ENCODE measurements around the gene NPAT.
"Not testable (repeated sequence)": the region's sequence is repeated elsewhere in the genome, so short reads cannot be mapped to it uniquely, and the experiment has no call there.

NPAT gene

DNA sequence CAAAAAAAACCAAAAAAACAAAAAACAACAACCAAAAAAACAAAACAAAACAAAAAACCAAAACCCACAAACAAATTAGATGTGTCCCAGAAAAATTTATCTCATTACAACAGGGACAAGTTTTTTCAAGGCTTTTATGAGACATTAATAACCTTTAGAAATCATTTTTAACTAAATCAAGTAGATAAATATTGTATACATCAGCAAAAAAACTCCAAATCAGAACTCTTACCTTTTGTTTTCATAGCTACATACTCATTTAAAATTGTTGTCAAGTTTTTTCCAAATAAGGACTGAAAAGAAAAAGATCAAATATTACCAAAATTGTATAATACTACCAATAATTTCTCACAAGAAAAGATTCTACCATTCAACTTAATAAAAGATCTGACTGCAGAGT, 28.7 kb downstream of the NPAT start:
- in situ Hi-C loops (cut with HindIII; ENCODE audit: low pct_ligation_motif_present, low pct_unique_long_range_greater_than_20kb, low sequenced_read_pairs) = no loop called here
- no peak for DNase-seq

DNA sequence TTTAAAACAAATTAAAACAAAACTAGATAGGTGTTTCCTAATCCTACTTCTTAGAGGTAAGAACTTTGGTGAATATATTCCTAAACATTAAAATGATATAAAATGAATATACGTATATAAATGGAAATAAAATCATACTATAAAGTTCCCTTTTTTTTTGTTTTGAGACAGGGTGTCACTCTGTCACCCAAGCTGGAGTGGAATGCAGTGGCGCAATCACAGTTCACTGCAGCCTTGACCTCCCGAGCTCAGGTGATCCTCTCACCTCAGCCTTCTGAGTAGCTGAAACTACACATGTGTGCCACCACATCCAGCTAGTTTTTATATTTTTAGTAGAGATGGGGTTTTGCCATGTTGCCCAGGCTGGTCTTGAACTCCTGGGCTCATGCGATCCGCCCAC, 44.9 kb downstream of the NPAT start:
- in situ Hi-C loops (cut with HindIII; ENCODE audit: low pct_ligation_motif_present, low pct_unique_long_range_greater_than_20kb, low sequenced_read_pairs) = no loop called here
- DNase-seq = no peak

- DNase-seq = no peak
- in situ Hi-C loops (cut with HindIII; ENCODE audit: low pct_ligation_motif_present, low pct_unique_long_range_greater_than_20kb, low sequenced_read_pairs) = no loop called here
These were observed 52.3 kb downstream of the NPAT start for GRCh38 chr11:108170184-108170583.

DNA sequence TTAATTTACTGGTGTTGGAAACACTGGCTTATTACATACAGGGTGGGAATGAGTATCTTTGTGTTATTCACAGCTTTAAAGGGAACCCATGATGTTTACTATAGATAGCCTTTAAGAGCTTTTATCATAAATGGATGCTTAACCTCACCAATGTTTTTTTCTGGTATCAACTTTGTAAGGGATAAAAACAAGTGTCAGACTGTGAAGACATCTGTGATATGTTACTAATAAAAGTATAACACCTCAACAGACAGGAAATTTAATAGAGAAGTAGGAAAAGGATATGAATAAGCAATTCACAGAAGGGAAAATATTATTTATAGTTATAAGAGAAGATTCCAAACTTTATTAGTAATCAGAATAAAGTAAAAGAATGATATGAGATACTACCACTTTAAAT, 54.8 kb downstream of the NPAT start:
- in situ Hi-C loops (cut with HindIII; ENCODE audit: low pct_ligation_motif_present, low pct_unique_long_range_greater_than_20kb, low sequenced_read_pairs) = no loop called here
- DNase-seq = no peak

- in situ Hi-C loops (cut with HindIII; ENCODE audit: low pct_ligation_motif_present, low pct_unique_long_range_greater_than_20kb, low sequenced_read_pairs); DNase-seq: not testable (repeated sequence)
These were observed 59.6 kb downstream of the NPAT start for GRCh38 chr11:108162878-108163277.

GRCh38 chr11:108160970-108161566, 61.4 kb downstream of the NPAT start:
- DNase-seq = no peak
- in situ Hi-C loops (cut with HindIII; ENCODE audit: low pct_ligation_motif_present, low pct_unique_long_range_greater_than_20kb, low sequenced_read_pairs) = no loop called here

DNA sequence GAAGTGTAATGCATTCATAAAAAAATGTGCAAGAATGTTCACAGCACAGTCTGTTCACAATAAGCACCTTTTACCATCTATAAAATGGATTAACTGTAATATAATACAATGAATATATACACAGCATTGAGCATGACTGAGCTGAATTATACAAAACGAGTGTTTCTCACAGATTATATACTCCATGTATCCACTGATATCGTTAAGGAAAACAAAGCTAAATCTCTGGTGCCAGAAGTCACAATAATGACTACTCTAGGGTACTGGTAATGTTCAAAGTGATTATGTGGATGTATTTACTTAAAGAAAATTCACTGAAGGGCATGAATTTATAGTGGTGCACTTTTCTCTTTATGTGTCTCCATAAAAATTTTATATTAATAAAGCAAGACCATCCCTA, 67.8 kb downstream of the NPAT start:
- in situ Hi-C loops (cut with HindIII; ENCODE audit: low pct_ligation_motif_present, low pct_unique_long_range_greater_than_20kb, low sequenced_read_pairs) = no loop called here
- no peak for DNase-seq

- no peak for DNase-seq
- in situ Hi-C loops (cut with HindIII; ENCODE audit: low pct_ligation_motif_present, low pct_unique_long_range_greater_than_20kb, low sequenced_read_pairs) = no loop called here
These were observed 73.9 kb downstream of the NPAT start for GRCh38 chr11:108148556-108148955.

GRCh38 chr11:108147150-108147549, 75.3 kb downstream of the NPAT start:
- DNase-seq = no peak
- in situ Hi-C loops (cut with HindIII; ENCODE audit: low pct_ligation_motif_present, low pct_unique_long_range_greater_than_20kb, low sequenced_read_pairs) = no loop called here

DNA sequence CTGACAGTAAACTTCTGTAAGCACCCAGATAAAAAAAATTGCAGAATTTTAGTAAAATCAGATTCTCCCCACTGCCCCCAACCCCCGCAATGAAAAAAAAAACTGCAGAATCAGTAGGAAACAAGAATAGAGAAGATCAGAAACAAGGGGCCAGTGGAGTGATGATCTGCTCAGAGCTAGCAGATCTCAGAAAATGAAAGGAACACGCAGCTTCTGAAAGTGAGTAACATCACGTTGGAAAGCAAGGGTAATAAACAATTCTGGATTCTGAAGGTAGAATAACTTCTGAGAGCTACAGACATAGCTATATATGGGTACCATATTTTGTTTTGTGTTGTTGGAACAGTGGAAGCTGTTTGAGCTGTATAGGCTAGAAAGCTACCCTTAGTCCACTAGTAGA, 77.8 kb downstream of the NPAT start:
- in situ Hi-C loops (cut with HindIII; ENCODE audit: low pct_ligation_motif_present, low pct_unique_long_range_greater_than_20kb, low sequenced_read_pairs) = no loop called here
- DNase-seq = no peak

DNA sequence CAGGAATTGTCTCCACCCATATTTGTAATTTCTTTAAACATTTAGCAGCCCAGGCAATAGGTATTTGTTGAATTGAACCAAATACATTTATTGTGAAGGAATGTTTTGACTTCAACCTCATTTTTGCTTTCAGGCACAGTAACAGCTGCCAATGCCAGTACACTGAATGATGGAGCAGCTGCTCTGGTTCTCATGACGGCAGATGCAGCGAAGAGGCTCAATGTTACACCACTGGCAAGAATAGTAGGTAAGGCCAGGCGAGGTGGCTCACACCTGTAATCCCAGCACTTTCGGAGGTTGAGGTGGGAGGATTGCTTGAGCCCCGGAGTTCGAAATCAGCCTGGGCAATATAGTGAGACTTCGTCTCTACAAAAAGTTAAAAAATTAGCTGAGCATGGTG, 80.1 kb downstream of the NPAT start:
- no peak for DNase-seq
- in situ Hi-C loops (cut with HindIII; ENCODE audit: low pct_ligation_motif_present, low pct_unique_long_range_greater_than_20kb, low sequenced_read_pairs) = no loop called here

DNA sequence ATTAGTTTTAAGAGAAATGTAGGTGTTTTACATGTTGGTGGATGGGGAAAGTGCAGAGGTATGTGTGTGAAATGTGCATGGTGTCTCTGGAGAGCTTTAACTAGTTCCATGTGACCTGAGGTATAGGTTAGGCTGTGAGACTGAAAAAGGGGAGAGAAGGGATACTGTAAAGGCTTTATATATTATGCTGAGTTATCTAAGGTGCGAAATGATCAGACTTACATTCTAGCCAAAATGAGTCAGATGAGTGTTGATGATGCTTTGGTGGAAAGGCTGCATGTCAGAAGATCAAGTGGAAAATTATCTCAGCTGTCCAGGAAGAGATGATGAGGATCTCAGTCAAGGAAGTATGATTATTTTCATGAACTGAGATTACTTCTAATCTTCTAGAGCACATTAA, 85.2 kb downstream of the NPAT start:
- no peak for DNase-seq
- in situ Hi-C loops (cut with HindIII; ENCODE audit: low pct_ligation_motif_present, low pct_unique_long_range_greater_than_20kb, low sequenced_read_pairs) = no loop called here

- in situ Hi-C loops (cut with HindIII; ENCODE audit: low pct_ligation_motif_present, low pct_unique_long_range_greater_than_20kb, low sequenced_read_pairs) = no loop called here
- no peak for DNase-seq
These were observed 86.4 kb downstream of the NPAT start for GRCh38 chr11:108135845-108136544.

DNA sequence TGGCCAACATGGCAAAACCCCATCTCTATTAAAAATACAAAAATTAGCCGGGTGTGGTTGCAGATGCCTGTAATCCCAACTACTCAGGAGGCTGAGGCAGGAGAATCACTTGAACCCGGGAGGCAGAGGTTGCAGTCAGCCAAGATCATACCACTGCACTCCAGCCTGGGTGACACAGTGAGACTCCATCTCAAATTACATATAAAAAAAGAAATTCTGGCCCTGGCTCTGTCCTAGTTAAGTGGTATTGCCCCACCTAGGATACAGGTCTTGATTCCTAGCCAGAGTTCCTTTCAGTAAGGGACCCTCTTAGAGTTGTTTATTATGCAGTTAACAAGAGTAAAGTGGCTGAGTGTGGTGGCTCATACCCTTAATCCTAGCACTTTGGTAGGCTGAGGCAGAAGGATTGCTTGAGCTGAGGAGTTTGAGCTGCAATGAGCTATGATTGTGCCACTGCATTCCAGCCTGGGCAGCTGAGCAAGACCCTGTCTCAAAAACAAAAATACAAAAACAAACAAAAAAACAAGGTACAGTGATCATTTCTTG, 89.4 kb downstream of the NPAT start:
- DNase-seq; in situ Hi-C loops (cut with HindIII; ENCODE audit: low pct_ligation_motif_present, low pct_unique_long_range_greater_than_20kb, low sequenced_read_pairs): not testable (repeated sequence)

- no peak for DNase-seq
- in situ Hi-C loops (cut with HindIII; ENCODE audit: low pct_ligation_motif_present, low pct_unique_long_range_greater_than_20kb, low sequenced_read_pairs) = no loop called here
These were observed 90.4 kb downstream of the NPAT start for GRCh38 chr11:108131993-108132392.

- no peak for DNase-seq
- in situ Hi-C loops (cut with HindIII; ENCODE audit: low pct_ligation_motif_present, low pct_unique_long_range_greater_than_20kb, low sequenced_read_pairs) = no loop called here
These were observed 93.7 kb downstream of the NPAT start for GRCh38 chr11:108128772-108129171.

- in situ Hi-C loops (cut with HindIII; ENCODE audit: low pct_ligation_motif_present, low pct_unique_long_range_greater_than_20kb, low sequenced_read_pairs) = no loop called here
- no peak for DNase-seq
These were observed 97.3 kb downstream of the NPAT start for GRCh38 chr11:108125096-108125495.

- DNase-seq = no peak
- in situ Hi-C loops (cut with HindIII; ENCODE audit: low pct_ligation_motif_present, low pct_unique_long_range_greater_than_20kb, low sequenced_read_pairs) = no loop called here
These were observed 100.2 kb downstream of the NPAT start for GRCh38 chr11:108122166-108122628.

DNA sequence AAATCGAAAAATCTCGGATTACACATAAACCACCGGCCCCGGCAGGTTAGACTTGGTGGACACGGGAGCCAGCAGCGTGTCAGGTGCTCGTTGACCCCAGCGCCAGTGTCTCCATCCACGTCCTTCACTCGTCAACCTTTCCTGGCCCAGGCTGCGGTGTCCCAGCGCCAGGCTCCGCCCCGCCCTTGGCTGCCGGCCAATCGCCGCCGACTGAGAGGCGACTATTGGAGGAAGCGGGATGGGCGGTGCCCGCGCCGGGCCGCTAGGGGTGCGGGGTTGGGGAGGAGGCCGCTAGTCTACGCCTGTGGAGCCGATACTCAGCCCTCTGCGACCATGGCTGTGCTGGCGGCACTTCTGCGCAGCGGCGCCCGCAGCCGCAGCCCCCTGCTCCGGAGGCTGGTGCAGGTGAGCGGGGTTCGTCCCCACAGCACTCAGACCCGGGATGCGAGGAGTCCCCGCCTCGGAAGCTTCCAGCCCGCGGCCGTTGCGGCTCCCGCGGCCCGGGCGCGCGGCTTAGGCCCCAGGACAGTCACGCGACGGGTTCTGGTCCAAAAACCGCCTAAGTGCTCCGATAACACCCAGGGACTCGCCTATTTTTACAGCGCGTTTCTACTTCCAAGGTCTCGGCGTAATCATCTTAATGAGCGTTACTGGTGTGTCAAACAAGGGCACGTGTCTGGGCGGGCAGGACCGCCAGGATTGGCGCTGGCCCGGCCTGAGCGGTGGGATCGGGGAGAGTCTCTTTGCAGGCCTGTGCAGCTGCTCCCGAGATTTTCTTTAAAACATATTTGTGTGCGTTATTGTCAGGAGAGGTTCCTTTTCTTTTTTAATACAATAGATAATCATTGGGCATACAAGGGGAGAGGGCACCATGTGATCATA, 100.9 kb downstream of the NPAT start, which contains the start of gene ACAT1:
Gene ACAT1, plus strand, starts transcription at position 294 of the 882 bp plus-strand sequence. Its CDS starts 40 bp downstream, at position 334.
- DNase-seq = peak; percentile 91
- in situ Hi-C loops (cut with HindIII; ENCODE audit: low pct_ligation_motif_present, low pct_unique_long_range_greater_than_20kb, low sequenced_read_pairs) = no loop called here

All from ACHN (cell line).